Breast epithelium (tissue), 3 donors: ENCODE data around the gene RAET1E.

Experiments used
- POLR2A ChIP-seq: fragments of 450-650 bp; IDR thresholded peaks from one replicate; pipeline ENCODE4 v1.6.1; 2016; ENCODE audit warnings: antibody characterized with exemption, mild to moderate bottlenecking, moderate library complexity
- POLR2AphosphoS5 ChIP-seq, 3 donors: sonication (generic); formaldehyde crosslinking; IDR thresholded peaks; one replicate each; pipeline ENCODE4 v1.6.1; 2017; ENCODE audit warnings: antibody characterized with exemption in 3 of 3
- TF ChIP-seq, protein P1 (sequence below), 3 donors: fragments of 450-650 bp; IDR thresholded peaks; one replicate each; pipeline ENCODE4 v1.5.1; 2016 to 2017; ENCODE audit warnings: antibody characterized with exemption in 3 of 3, mild to moderate bottlenecking in 3 of 3, moderate library complexity in 3 of 3

- TF ChIP-seq, protein P1, sequence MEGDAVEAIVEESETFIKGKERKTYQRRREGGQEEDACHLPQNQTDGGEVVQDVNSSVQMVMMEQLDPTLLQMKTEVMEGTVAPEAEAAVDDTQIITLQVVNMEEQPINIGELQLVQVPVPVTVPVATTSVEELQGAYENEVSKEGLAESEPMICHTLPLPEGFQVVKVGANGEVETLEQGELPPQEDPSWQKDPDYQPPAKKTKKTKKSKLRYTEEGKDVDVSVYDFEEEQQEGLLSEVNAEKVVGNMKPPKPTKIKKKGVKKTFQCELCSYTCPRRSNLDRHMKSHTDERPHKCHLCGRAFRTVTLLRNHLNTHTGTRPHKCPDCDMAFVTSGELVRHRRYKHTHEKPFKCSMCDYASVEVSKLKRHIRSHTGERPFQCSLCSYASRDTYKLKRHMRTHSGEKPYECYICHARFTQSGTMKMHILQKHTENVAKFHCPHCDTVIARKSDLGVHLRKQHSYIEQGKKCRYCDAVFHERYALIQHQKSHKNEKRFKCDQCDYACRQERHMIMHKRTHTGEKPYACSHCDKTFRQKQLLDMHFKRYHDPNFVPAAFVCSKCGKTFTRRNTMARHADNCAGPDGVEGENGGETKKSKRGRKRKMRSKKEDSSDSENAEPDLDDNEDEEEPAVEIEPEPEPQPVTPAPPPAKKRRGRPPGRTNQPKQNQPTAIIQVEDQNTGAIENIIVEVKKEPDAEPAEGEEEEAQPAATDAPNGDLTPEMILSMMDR (IDR thresholded peaks at IDR 0.05), result no peak
- no peak for TF ChIP-seq POLR2AphosphoS5 (IDR thresholded peaks at IDR 0.05)
- no peak for TF ChIP-seq POLR2A
Observed at GRCh38 chr6:149884617-149885016, 13.3 kb downstream of the RAET1E start.
